SU-DHL-6 (cell line): ENCODE measurements around the gene LARP1B.
A peak's percentile ranks its signal among the peaks of the same experiment; 100 is the strongest.

ENCODE experiments used
- H2AFZ ChIP-seq: fragments of 200-600 bp; sonication (generic); 2 replicates; pipeline ENCODE4 v1.6.1; 2014; ENCODE audit warnings: low read depth, mild to moderate bottlenecking, moderate library complexity, mixed read lengths, antibody characterized with exemption, low read length; ENCODE audit not compliant: severe bottlenecking
- H3F3A ChIP-seq: fragments of 200-600 bp; shearing (Covaris generic); 2 replicates; pipeline ENCODE4 v1.6.0; 2016; ENCODE audit warnings: antibody characterized with exemption, mild to moderate bottlenecking; ENCODE audit not compliant: insufficient read depth
- H3K27ac ChIP-seq: fragments of 200-600 bp; sonication (generic); 2 replicates; pipeline ENCODE4 v1.5.1; 2016; ENCODE audit warnings: low read depth, mild to moderate bottlenecking, low read length, moderate library complexity, mixed read lengths
- H3K27me3 ChIP-seq: fragments of 200-600 bp; sonication (generic), shearing (Covaris generic); 2 replicates; pipeline ENCODE4 v1.6.0; 2014; ENCODE audit warnings: mild to moderate bottlenecking, low read length
- H3K36me3 ChIP-seq: fragments of 200-600 bp; sonication (generic); 2 replicates; pipeline ENCODE4 v1.6.1; 2014; ENCODE audit warnings: mild to moderate bottlenecking, low read length, mixed read lengths
- H3K4me2 ChIP-seq: fragments of 300-600, 200-600 bp; shearing (Covaris generic), sonication (generic); 2 replicates; pipeline ENCODE4 v1.6.0; 2014; ENCODE audit warnings: low read length, low read depth, mild to moderate bottlenecking; ENCODE audit not compliant: poor library complexity, severe bottlenecking
- H3K4me3 ChIP-seq: fragments of 200-600 bp; sonication (generic); 2 replicates; pipeline ENCODE4 v1.5.1; 2014; ENCODE audit warnings: antibody characterized with exemption, low read length, mild to moderate bottlenecking, mixed read lengths; ENCODE audit not compliant: insufficient read depth, poor library complexity, severe bottlenecking
- H3K79me2 ChIP-seq: fragments of 200-600 bp; sonication (generic); 2 replicates; pipeline ENCODE4 v1.6.1; 2014; ENCODE audit warnings: mild to moderate bottlenecking, low read length, moderate library complexity; ENCODE audit not compliant: insufficient read depth
- H3K9ac ChIP-seq: fragments of 200-600 bp; sonication (generic); 2 replicates; pipeline ENCODE4 v1.7.0; 2014; ENCODE audit warnings: mild to moderate bottlenecking, low read length
- H3K9me2 ChIP-seq: fragments of 200-600 bp; sonication (generic); replicated peaks from 2 replicates; pipeline ENCODE4 v1.6.1; 2014; ENCODE audit warnings: low read length; ENCODE audit not compliant: insufficient read depth
- H3K9me3 ChIP-seq: fragments of 200-600 bp; sonication (generic); 2 replicates; pipeline ENCODE4 v1.6.1; 2014; ENCODE audit warnings: low read length, mixed read lengths; ENCODE audit not compliant: insufficient read depth
- H4K20me1 ChIP-seq: fragments of 200-600 bp; sonication (generic); 2 replicates; pipeline ENCODE4 v1.6.1; 2014; ENCODE audit warnings: low read depth, mild to moderate bottlenecking, antibody characterized with exemption, low read length, moderate library complexity, mixed read lengths
- EZH2phosphoT487 ChIP-seq: fragments of 200-600 bp; sonication (generic), shearing (Covaris generic); conservative IDR thresholded peaks from 2 replicates; pipeline ENCODE4 v1.6.1; 2018; ENCODE audit warnings: mild to moderate bottlenecking, antibody characterized with exemption, low read length, moderate library complexity, mixed read lengths
- TF ChIP-seq, protein P1 (sequence below): fragments of 200-600 bp; sonication (generic); IDR thresholded peaks from one replicate; pipeline ENCODE4 v1.5.1; 2017; ENCODE audit warnings: antibody characterized with exemption, mild to moderate bottlenecking, low read length, moderate library complexity; ENCODE audit not compliant: insufficient read depth, poor library complexity, severe bottlenecking

The LARP1B gene

DNA sequence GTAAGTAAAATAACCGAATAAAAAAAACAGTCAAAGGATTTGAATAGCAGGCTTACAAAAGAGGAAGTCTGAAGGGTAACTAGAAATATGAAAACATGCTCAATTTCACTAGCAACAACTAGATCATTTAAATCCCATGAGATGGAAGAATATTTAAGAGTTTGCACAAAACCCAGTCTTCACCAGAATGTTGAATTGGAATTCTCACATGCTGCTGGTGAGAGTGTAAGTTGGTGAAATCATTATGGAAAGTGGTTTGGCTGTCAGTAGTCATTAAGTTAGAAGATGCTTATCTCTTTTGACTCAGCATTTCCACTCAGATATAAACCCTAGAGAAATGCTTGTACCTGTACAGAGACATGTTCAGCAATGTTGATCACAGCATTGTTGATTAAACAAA is 116.4 kb downstream of the LARP1B start:
- Histone ChIP-seq H2AFZ (no peak overlapping the region), H3K4me2 (no peak overlapping the region)
- TF ChIP-seq EZH2phosphoT487 = no peak
- TF ChIP-seq, protein P1, sequence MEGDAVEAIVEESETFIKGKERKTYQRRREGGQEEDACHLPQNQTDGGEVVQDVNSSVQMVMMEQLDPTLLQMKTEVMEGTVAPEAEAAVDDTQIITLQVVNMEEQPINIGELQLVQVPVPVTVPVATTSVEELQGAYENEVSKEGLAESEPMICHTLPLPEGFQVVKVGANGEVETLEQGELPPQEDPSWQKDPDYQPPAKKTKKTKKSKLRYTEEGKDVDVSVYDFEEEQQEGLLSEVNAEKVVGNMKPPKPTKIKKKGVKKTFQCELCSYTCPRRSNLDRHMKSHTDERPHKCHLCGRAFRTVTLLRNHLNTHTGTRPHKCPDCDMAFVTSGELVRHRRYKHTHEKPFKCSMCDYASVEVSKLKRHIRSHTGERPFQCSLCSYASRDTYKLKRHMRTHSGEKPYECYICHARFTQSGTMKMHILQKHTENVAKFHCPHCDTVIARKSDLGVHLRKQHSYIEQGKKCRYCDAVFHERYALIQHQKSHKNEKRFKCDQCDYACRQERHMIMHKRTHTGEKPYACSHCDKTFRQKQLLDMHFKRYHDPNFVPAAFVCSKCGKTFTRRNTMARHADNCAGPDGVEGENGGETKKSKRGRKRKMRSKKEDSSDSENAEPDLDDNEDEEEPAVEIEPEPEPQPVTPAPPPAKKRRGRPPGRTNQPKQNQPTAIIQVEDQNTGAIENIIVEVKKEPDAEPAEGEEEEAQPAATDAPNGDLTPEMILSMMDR = no peak

DNA sequence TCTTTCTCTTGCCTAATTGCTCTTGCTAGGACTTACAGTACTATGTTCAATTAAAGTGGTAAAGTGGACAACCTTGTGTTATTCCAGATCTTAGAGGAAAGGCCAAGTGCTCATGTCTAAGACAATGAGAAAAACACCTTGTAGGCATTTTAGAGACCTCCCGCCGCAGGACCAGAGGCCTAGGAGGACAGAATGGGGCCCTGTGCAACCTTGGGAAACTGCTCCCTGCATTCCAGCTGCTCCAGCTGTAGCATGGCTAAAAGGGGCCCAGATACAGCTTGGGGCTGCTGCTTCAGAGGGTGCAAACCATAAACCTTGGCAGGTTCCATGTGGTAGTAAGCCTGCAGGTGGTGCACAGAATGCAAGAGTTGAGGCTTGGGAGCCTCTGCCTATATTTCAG is 125.5 kb downstream of the LARP1B start:
- H3K27ac ChIP-seq = no peak overlapping the region
- H3K79me2 ChIP-seq = no peaks in the 10 kb centered on the region
- no peaks in the 10 kb centered on the region for H3K9me2 ChIP-seq
- no peak overlapping the region for H2AFZ ChIP-seq
- no peak overlapping the region for H3K4me3 ChIP-seq
- no peaks in the 10 kb centered on the region for H4K20me1 ChIP-seq
- no peaks in the 10 kb centered on the region for H3K9me3 ChIP-seq
- no peaks in the 10 kb centered on the region for H3K27me3 ChIP-seq
- TF ChIP-seq EZH2phosphoT487 = no peak
- TF ChIP-seq, protein P1 = no peak
- H3F3A ChIP-seq = no peaks in the 10 kb centered on the region
- H3K9ac ChIP-seq = no peak overlapping the region
- H3K36me3 ChIP-seq = no peaks in the 10 kb centered on the region
- no peak overlapping the region for H3K4me2 ChIP-seq

More for the DNA sequence above, 116.4 kb downstream of the LARP1B start:
- Histone ChIP-seq H3K9me2 (no peaks in the 10 kb centered on the region), H3K4me3 (no peak overlapping the region), H3K79me2 (no peaks in the 10 kb centered on the region), H3F3A (no peaks in the 10 kb centered on the region), H3K36me3 (no peaks in the 10 kb centered on the region), H3K27ac (no peak overlapping the region), H3K9me3 (no peaks in the 10 kb centered on the region), H4K20me1 (no peaks in the 10 kb centered on the region), H3K9ac (no peak overlapping the region), H3K27me3 (no peaks in the 10 kb centered on the region)

DNA sequence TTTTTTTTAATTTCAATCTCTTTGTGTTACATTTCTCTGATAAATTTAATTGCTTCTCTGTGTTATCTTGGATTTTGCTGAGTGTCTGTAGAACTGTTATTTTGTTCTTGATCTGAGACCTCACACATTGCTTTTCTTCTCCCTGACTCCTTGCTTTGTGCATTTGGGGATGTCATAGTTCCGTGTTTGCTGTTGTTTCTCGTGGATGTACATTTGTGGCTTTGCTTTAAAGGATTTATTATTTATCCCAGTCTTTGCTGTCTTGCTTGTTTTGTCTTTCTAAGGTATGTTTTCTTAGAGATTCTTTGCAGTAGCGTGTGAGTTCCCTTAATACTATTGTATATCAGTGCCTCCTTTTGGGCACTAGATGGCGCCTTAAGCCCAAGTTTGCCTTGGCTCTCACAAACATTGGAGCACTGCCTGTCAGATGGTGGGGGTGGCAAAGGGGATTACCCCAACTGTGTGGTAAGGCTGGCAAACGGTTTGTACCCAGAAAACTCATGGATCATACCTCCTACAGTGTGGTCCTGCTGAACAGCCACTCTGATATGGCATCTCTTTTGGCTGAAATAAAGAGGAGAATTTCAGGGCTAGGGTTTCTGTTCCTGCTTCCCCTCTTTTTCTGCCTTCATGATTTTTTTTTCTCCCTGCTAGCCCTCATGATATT is 130.1 kb downstream of the LARP1B start:
- TF ChIP-seq EZH2phosphoT487 = no peak
- TF ChIP-seq, protein P1 = peak; percentile 45
- Histone ChIP-seq H3K9ac (no peak overlapping the region), H3K4me3 (no peak overlapping the region), H3K79me2 (no peaks in the 10 kb centered on the region), H3K9me3 (no peaks in the 10 kb centered on the region), H3K27me3 (no peaks in the 10 kb centered on the region), H2AFZ (no peak overlapping the region), H3K4me2 (no peak overlapping the region), H3K9me2 (no peaks in the 10 kb centered on the region), H3K36me3 (no peaks in the 10 kb centered on the region), H4K20me1 (no peaks in the 10 kb centered on the region), H3F3A (no peaks in the 10 kb centered on the region), H3K27ac (no peak overlapping the region)
